Measurements from ENCODE around the gene PHACTR2.

DNA sequence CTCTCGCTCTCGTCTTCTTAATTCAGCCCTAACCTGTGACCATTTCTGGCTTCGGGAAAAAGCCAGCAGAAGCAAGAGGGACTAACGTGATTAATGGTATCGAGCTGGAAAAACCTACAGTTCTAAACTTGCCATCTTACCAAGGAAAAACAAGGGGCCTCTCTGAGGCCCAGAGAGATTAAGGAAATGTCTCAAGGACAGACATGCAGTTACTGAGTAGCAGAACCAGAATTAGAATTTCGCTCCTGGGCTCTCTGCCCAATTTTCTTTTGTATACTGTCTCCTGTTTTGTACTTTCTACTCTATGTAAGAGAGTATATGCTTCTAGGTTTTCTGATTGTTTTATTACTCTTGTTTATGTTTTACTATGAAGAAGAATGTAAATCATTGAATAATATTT is 97.6 kb downstream of the PHACTR2 start:
- TF ChIP-seq, protein P1, sequence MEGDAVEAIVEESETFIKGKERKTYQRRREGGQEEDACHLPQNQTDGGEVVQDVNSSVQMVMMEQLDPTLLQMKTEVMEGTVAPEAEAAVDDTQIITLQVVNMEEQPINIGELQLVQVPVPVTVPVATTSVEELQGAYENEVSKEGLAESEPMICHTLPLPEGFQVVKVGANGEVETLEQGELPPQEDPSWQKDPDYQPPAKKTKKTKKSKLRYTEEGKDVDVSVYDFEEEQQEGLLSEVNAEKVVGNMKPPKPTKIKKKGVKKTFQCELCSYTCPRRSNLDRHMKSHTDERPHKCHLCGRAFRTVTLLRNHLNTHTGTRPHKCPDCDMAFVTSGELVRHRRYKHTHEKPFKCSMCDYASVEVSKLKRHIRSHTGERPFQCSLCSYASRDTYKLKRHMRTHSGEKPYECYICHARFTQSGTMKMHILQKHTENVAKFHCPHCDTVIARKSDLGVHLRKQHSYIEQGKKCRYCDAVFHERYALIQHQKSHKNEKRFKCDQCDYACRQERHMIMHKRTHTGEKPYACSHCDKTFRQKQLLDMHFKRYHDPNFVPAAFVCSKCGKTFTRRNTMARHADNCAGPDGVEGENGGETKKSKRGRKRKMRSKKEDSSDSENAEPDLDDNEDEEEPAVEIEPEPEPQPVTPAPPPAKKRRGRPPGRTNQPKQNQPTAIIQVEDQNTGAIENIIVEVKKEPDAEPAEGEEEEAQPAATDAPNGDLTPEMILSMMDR (IDR thresholded peaks at IDR 0.05 in 2 of 3, conservative IDR thresholded peaks at IDR 0.05 in 1 of 3; ENCODE audit: control insufficient read depth in 2 of 3, extremely low read depth in 1 of 3, insufficient read depth in 1 of 3, low read depth in 3 of 3, low read length in 3 of 3), result no peak
- TF ChIP-seq SIN3A (IDR thresholded peaks at IDR 0.05; ENCODE audit: low read depth, low read length) (no peak), YY1 (IDR thresholded peaks at IDR 0.05; ENCODE audit: low read depth, low read length) (no peak), POLR2A (IDR thresholded peaks at IDR 0.05; ENCODE audit: low read depth, low read length) (no peak), MAX (IDR thresholded peaks at IDR 0.05; ENCODE audit: low read depth, low read length) (no peak), ZZZ3 (IDR thresholded peaks at IDR 0.05; ENCODE audit: control insufficient read depth, insufficient read length, low read depth) (no peak), PML (IDR thresholded peaks at IDR 0.05; ENCODE audit: low read length) (no peak), CBX3 (IDR thresholded peaks at IDR 0.05; ENCODE audit: borderline replicate concordance, low read depth) (no peak), EZH2 (IDR thresholded peaks at IDR 0.05; ENCODE audit: borderline replicate concordance, control insufficient read depth, low read depth, low read length) (no peak), MEF2A (IDR thresholded peaks at IDR 0.05; ENCODE audit: insufficient read depth, low read depth, low read length) (no peak), JUND (IDR thresholded peaks at IDR 0.05; ENCODE audit: low read depth, low read length) (no peak)
- TF ChIP-seq, protein P2, sequence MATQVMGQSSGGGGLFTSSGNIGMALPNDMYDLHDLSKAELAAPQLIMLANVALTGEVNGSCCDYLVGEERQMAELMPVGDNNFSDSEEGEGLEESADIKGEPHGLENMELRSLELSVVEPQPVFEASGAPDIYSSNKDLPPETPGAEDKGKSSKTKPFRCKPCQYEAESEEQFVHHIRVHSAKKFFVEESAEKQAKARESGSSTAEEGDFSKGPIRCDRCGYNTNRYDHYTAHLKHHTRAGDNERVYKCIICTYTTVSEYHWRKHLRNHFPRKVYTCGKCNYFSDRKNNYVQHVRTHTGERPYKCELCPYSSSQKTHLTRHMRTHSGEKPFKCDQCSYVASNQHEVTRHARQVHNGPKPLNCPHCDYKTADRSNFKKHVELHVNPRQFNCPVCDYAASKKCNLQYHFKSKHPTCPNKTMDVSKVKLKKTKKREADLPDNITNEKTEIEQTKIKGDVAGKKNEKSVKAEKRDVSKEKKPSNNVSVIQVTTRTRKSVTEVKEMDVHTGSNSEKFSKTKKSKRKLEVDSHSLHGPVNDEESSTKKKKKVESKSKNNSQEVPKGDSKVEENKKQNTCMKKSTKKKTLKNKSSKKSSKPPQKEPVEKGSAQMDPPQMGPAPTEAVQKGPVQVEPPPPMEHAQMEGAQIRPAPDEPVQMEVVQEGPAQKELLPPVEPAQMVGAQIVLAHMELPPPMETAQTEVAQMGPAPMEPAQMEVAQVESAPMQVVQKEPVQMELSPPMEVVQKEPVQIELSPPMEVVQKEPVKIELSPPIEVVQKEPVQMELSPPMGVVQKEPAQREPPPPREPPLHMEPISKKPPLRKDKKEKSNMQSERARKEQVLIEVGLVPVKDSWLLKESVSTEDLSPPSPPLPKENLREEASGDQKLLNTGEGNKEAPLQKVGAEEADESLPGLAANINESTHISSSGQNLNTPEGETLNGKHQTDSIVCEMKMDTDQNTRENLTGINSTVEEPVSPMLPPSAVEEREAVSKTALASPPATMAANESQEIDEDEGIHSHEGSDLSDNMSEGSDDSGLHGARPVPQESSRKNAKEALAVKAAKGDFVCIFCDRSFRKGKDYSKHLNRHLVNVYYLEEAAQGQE (IDR thresholded peaks at IDR 0.05; ENCODE audit: low read depth, low read length), result no peak
- TF ChIP-seq, protein P3, sequence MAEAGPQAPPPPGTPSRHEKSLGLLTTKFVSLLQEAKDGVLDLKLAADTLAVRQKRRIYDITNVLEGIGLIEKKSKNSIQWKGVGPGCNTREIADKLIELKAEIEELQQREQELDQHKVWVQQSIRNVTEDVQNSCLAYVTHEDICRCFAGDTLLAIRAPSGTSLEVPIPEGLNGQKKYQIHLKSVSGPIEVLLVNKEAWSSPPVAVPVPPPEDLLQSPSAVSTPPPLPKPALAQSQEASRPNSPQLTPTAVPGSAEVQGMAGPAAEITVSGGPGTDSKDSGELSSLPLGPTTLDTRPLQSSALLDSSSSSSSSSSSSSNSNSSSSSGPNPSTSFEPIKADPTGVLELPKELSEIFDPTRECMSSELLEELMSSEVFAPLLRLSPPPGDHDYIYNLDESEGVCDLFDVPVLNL (IDR thresholded peaks at IDR 0.05; ENCODE audit: low read depth, low read length), result no peak
